Erythroblast (primary cell): ENCODE results near the gene FAM25C.
A peak's percentile ranks its signal among the peaks of the same experiment; 100 is the strongest.
"Not testable (repeated sequence)": the region's sequence is repeated elsewhere in the genome, so short reads cannot be mapped to it uniquely, and the experiment has no call there.

Experiments
- DNase-seq, 2 experiments: peaks; one replicate each; lab custom pipeline; 2025; lab: John Stamatoyannopoulos, UW

Gene FAM25C

DNA sequence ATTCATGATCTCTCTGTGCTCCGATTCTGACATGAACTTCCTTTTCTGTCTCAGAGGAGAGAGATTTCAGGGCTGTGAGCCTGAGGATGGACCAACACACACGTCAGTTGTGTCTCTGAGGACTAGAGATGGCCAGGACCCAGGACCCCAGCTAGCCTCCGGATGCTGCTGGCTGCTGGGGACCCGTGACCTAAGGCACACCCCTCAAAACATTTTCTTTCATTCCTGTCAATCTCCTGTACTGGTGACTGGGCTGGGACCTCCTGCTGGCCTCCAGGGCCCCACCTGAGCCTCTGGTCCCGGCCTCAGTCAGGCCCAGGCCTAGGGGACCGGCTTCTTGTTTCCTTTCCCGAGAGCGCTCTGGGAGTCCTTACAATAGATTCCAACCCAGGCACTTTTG is 42.4 kb downstream of the FAM25C start:
- not testable (repeated sequence) for DNase-seq

DNA sequence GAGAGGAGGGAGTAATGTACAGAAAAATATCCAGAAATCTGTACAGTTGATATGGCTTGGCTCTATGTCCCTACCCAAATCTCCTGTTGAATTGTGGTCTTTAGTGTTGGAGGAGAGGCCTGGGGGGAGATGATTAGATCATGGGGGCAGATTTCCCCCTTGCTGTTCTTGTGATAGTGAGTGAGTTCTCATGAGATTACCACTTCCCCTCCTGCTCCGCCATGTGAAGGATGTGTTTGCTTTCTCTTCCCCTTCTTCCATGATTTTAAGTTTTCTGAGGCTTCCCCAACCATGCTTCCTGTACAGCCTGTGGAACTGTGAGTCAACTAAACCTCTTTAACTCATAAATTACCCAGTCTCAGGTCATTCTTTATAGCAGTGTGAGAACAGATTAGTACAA is 52.2 kb downstream of the FAM25C start:
- peak in 1 of 2 experiments; percentile 24 for DNase-seq
